ENCODE results near the gene PCIF1. TPM values are rescaled to one million over a fixed set of nuclear protein-coding genes. Genes with fewer than 3 reads are reported as not detected.

The PCIF1 gene
- total RNA-seq, 4 donors from 2014 or later, result 52.2 to 59.0 (median 53.0) TPM

- no peaks in the 10 kb centered on the region for H3K27me3 ChIP-seq
- TF ChIP-seq EP300 (IDR thresholded peaks at IDR 0.05) (no peak), POLR2A (IDR thresholded peaks at IDR 0.05) (no peak)
- TF ChIP-seq, protein P1, sequence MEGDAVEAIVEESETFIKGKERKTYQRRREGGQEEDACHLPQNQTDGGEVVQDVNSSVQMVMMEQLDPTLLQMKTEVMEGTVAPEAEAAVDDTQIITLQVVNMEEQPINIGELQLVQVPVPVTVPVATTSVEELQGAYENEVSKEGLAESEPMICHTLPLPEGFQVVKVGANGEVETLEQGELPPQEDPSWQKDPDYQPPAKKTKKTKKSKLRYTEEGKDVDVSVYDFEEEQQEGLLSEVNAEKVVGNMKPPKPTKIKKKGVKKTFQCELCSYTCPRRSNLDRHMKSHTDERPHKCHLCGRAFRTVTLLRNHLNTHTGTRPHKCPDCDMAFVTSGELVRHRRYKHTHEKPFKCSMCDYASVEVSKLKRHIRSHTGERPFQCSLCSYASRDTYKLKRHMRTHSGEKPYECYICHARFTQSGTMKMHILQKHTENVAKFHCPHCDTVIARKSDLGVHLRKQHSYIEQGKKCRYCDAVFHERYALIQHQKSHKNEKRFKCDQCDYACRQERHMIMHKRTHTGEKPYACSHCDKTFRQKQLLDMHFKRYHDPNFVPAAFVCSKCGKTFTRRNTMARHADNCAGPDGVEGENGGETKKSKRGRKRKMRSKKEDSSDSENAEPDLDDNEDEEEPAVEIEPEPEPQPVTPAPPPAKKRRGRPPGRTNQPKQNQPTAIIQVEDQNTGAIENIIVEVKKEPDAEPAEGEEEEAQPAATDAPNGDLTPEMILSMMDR (IDR thresholded peaks at IDR 0.05), result no peak
- 39 to 50% methylated on average over 5 of the region's 5 CpGs for WGBS, 2 donors
Observed at GRCh38 chr20:45917790-45918141, 16.7 kb upstream of the PCIF1 start.

DNA sequence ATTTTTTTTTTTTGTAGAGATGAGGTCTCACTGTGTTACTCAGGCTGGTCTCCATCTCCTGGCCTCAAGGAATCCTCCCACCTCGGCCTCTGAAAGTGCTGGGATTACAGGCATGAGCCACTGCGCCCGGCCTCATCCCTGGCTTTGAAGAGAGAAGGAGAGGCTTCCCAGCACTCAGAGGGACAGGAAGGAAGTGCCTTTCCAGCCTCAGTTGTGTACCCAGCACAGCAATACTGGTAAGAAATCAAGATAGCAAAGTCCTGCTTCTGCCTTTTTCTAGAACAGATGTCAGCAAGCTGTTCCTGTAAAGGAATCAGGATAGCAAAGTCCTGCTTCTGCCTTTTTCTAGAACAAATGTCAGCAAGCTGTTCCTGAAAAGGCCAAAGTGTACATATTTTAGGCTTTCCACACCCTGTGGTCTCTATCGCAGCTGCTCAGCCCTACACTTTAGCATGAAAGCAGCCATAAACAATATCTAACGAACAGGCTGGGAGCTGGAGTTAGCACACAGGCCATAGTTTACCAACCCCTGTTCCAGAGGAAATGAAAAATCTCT is 16.2 kb upstream of the PCIF1 start:
- DNase-seq (ENCODE audit: low spot score in 2 of 2), result no peak
- H3K27ac ChIP-seq, result peak overlapping the region; percentile 42 to 90 (median 76)
- WGBS, 2 donors, result 57 to 65% methylated on average over 5 of the region's 5 CpGs
- H3K4me3 ChIP-seq, result no peak overlapping the region
- H3K36me3 ChIP-seq, result no peaks in the 10 kb centered on the region
- TF ChIP-seq POLR2A (IDR thresholded peaks at IDR 0.05), result no peak
- no peak for TF ChIP-seq EP300 (IDR thresholded peaks at IDR 0.05)
- H3K4me1 ChIP-seq, result peaks cover 0 to 38% (median 18%) of the 10 kb centered on the region in 4 donors
- H3K27me3 ChIP-seq, result no peaks in the 10 kb centered on the region
- no peaks in the 10 kb centered on the region for H3K9me3 ChIP-seq

More at GRCh38 chr20:45917790-45918141, 16.7 kb upstream of the PCIF1 start:
- Histone ChIP-seq H3K27ac (peak overlapping the region; percentile 42 to 90 (median 68)), H3K4me3 (no peak overlapping the region), H3K9me3 (no peaks in the 10 kb centered on the region), H3K4me1 (peaks cover 0 to 40% (median 18%) of the 10 kb centered on the region in 4 donors), H3K36me3 (no peaks in the 10 kb centered on the region)
- DNase-seq (ENCODE audit: low spot score in 2 of 2), result peak in 1 of 2 donors; percentile 39

- WGBS, 2 donors, result 85 to 87% methylated on average over 12 of the region's 12 CpGs
- H3K27me3 ChIP-seq, result no peaks in the 10 kb centered on the region
- TF ChIP-seq, protein P1 (IDR thresholded peaks at IDR 0.05), result no peak
- no peak for TF ChIP-seq POLR2A (IDR thresholded peaks at IDR 0.05)
- no peak for TF ChIP-seq EP300 (IDR thresholded peaks at IDR 0.05)
- H3K36me3 ChIP-seq, result no peaks in the 10 kb centered on the region
- H3K9me3 ChIP-seq, result no peaks in the 10 kb centered on the region
- H3K4me1 ChIP-seq, result peaks cover 0 to 44% (median 22%) of the 10 kb centered on the region in 4 donors
- H3K4me3 ChIP-seq, result no peak overlapping the region
- no peak for DNase-seq (ENCODE audit: low spot score in 2 of 2)
- peak overlapping the region; percentile 32 to 90 (median 76) for H3K27ac ChIP-seq
Observed at GRCh38 chr20:45918779-45919537, 15.5 kb upstream of the PCIF1 start.

- no peaks in the 10 kb centered on the region for H3K9me3 ChIP-seq
- peak overlapping the region; percentile 32 to 90 (median 76) for H3K27ac ChIP-seq
- peaks cover 0 to 52% (median 28%) of the 10 kb centered on the region in 4 donors for H3K4me1 ChIP-seq
- H3K27me3 ChIP-seq, result no peaks in the 10 kb centered on the region
- no peak overlapping the region for H3K4me3 ChIP-seq
- H3K36me3 ChIP-seq, result no peaks in the 10 kb centered on the region
- TF ChIP-seq POLR2A (IDR thresholded peaks at IDR 0.05) (no peak), EP300 (IDR thresholded peaks at IDR 0.05) (peak in 1 of 2 donors; percentile 52)
- WGBS, 2 donors, result 25 to 31% methylated on average over 9 to 11 of the region's 11 CpGs
- DNase-seq (ENCODE audit: low spot score in 2 of 2), result peak; percentile 77 to 82
Observed at GRCh38 chr20:45919542-45920399, 14.7 kb upstream of the PCIF1 start.

DNA sequence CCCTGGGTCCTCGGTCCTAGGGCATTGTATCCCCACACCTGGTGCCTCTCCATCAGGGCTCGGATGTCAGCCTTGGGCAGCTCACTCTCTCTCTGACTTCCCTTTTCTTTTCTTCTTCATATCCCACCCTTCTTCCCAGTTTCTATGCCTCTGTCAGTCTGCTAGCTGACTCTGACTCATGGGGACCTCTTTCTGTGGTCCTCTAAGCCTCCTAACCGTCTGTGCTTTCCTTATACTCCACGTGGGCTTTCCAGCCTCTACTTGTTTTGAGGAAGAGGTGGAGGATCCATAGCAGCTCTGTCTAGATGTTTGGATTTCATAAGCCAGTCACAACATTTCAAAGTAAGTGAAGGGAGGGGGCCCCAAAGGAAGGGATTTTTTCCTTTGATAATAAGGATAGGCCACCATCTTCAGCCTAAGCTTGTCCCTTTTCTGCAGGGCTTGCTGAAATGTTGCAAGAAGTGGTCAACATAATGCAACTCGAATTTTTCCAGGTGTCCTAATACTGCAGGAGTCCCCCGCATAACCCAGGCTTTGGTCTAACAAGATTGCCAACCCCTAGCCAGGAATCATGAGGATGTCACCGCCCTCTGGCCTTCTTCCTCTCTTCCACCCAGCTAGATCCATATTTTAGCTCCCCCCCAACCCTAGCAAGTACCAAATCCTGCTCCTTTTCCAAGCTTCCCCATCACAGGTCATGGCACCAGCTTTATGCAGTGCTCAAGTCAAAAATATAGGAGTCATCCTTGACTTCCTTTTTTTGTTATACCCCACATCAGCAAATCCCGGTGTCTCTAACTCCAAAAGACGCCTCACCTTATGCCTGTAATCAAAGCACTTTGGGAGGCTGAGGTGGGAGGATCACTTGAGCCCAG is 13.8 kb upstream of the PCIF1 start:
- Histone ChIP-seq H3K9me3 (no peaks in the 10 kb centered on the region), H3K36me3 (no peaks in the 10 kb centered on the region), H3K27ac (peak overlapping the region; percentile 32 to 90 (median 66)), H3K27me3 (no peaks in the 10 kb centered on the region), H3K4me1 (peaks cover 0 to 62% (median 29%) of the 10 kb centered on the region in 4 donors), H3K4me3 (no peak overlapping the region)
- WGBS, 2 donors, result 67% methylated on average over 9 of the region's 9 CpGs
- no peak for DNase-seq (ENCODE audit: low spot score in 2 of 2)
- TF ChIP-seq, protein P1 (IDR thresholded peaks at IDR 0.05), result no peak
- TF ChIP-seq EP300 (IDR thresholded peaks at IDR 0.05) (no peak), POLR2A (IDR thresholded peaks at IDR 0.05) (no peak)

All from tibial nerve (tissue), 4 donors.